Left lung (tissue), 10 donors: Measurements from ENCODE around the gene TPM3. TPM values are rescaled to one million over a fixed set of nuclear protein-coding genes. Genes with fewer than 3 reads are reported as not detected.
A peak's percentile ranks its signal among the peaks of the same experiment; 100 is the strongest.
"Not testable (repeated sequence)": the region's sequence is repeated elsewhere in the genome, so short reads cannot be mapped to it uniquely, and the experiment has no call there.

Experiments
- ATAC-seq: fragments of 200-7000 bp; cut with Tn5 transposase; one replicate; pipeline ENCODE4 v1.9.1; 2020; ENCODE audit warnings: moderate library complexity
- DNase-seq, 4 donors: peaks; one replicate each; pipeline ENCODE4 v3.0.0-alpha.2; 2013 to 2020
- H3K27ac ChIP-seq, 2 donors: fragments of 200-600 bp; sonication (generic) in 1 of 2; one replicate each; pipeline versions ENCODE4 v1.5.0 to v1.8.0; 2020 to 2021
- H3K27me3 ChIP-seq, 2 donors: fragments of 200-600 bp; sonication (generic) in 1 of 2; one replicate each; pipeline versions ENCODE4 v1.5.0 to v1.8.0; 2020 to 2021
- H3K36me3 ChIP-seq, 2 donors: fragments of 200-600 bp; sonication (generic) in 1 of 2; one replicate each; pipeline versions ENCODE4 v1.5.0 to v1.8.0; 2020 to 2021
- H3K4me1 ChIP-seq, 2 donors: fragments of 200-600 bp; one replicate each; pipeline ENCODE4 v1.8.0; 2021
- H3K4me3 ChIP-seq, 2 donors: fragments of 200-600 bp; sonication (generic) in 1 of 2; one replicate each; pipeline versions ENCODE4 v1.5.0 to v1.8.0; 2020 to 2021; ENCODE audit warnings: mild to moderate bottlenecking in 1 of 2
- H3K9me3 ChIP-seq, 2 donors: fragments of 200-600 bp; sonication (generic) in 1 of 2; one replicate each; pipeline versions ENCODE4 v1.5.0 to v1.8.0; 2020 to 2021
- CTCF ChIP-seq, 2 donors: fragments of 200-600 bp; sonication (generic) in 1 of 2; IDR thresholded peaks; one replicate each; pipeline versions ENCODE4 v1.5.0 to v1.8.0; 2021; ENCODE audit warnings: antibody characterized with exemption in 2 of 2
- intact Hi-C, 2 donors: fragments of 100-400 bp; cut with DNase I; formaldehyde crosslinking; loops; one replicate each; pipeline versions ENCODE4 v1.11.2 to v1.14.2; 2022
- polyA plus RNA-seq, 6 donors: library from polyadenylated mRNA; unstranded; fragments of 120-200 nt; gene quantifications; one replicate each; pipeline ENCODE4 v1.2.1, GENCODE V29; 2013; ENCODE audit not compliant: insufficient read length in 6 of 6
- total RNA-seq, 2 donors: library from RNA; stranded (reverse); fragmentation: NEBNext Ultra II Directional; extraction: Animal tissue kit (Norgen Biotek cat#: 25700); gene quantifications; one replicate each; pipeline ENCODE4 v1.2.1, GENCODE V29; 2021
- donor health status: DM: no; HTN: yes; CAD: no.
- donor health status: DM: no; HTN: no; CAD: no.

Gene TPM3
- total and polyA plus RNA-seq, 8 donors: 220 to 406 (median 257) TPM

DNA sequence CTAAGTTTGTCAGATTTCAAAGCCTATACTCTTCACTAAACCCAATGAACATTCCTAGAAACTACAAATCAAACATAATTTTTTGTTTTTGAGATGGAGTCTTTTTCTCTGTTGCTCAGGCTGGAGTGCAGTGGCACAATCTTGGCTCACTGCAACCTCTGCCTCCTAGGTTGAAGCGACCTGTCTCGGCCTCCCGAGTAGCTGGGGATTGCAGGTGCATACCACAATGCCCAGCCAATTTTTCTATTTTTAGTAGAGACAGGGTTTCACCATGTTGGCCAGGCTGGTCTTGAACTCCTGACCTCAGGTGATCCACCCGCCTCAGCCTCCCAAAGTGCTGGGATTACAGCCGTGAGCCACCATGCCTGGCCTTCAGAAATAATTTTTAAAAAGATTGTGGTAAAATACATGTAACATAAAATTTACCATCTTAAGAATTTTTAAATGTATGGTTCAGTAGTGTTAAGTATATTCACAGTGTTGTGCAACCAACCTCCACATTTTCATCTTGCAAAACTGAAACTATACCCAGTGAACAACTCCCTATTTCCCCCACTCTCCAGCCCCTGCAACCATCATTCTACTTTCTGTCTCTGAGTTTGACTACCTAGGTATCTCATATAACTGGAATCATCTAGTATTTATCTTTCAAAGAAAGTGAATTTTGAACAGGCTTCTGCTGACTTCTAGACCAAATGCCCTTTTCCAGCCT is 16.9 kb upstream of the TPM3 start:
- DNase-seq: no peak
- intact Hi-C loops: no loop called here
- Histone ChIP-seq H3K4me3 (no peak overlapping the region), H3K4me1 (no peaks in the 10 kb centered on the region), H3K27me3 (no peaks in the 10 kb centered on the region), H3K9me3 (no peaks in the 10 kb centered on the region), H3K36me3 (peaks cover 3 to 93% of the 10 kb centered on the region in 2 donors), H3K27ac (no peak overlapping the region)
- no peak for ATAC-seq
- TF ChIP-seq CTCF (IDR thresholded peaks at IDR 0.05): no peak

DNA sequence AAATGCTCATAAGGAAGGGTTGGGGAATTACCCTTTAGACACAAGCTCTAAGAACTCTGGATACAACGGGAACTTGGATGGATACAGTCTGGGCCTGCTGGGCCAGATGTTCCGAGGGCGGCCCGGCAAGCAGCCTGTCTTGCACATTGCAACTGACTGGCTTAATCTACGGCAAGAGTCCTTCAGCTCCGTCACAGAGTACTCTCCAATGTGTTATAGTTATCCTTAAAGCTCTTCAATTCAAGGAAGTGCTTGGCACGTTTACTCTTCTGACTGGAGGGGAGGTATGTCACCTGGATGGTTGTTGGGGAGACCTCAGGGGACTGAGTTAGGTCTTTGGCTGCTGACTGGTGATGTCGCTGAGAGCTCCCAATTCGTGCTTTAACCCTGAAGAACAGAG is 15.4 kb upstream of the TPM3 start:
- H3K4me1 ChIP-seq: no peaks in the 10 kb centered on the region
- no peak overlapping the region for H3K4me3 ChIP-seq
- intact Hi-C loops: no loop called here
- no peaks in the 10 kb centered on the region for H3K9me3 ChIP-seq
- no peak for TF ChIP-seq CTCF (IDR thresholded peaks at IDR 0.05)
- H3K27ac ChIP-seq: no peak overlapping the region
- DNase-seq (no peak), ATAC-seq (peak; percentile 90)
- H3K27me3 ChIP-seq: no peaks in the 10 kb centered on the region
- peaks cover 3 to 78% of the 10 kb centered on the region in 2 donors for H3K36me3 ChIP-seq

- Histone ChIP-seq H3K27ac (no peak within 1 kb of the TSS), H3K4me1 (no peaks in the 10 kb centered on the region), H3K9me3 (no peaks in the 10 kb centered on the region), H3K27me3 (no peaks in the 10 kb centered on the region), H3K36me3 (peaks cover 3 to 67% of the 10 kb centered on the region in 2 donors), H3K4me3 (no peak within 1 kb of the TSS)
- intact Hi-C loops: no loop called here
- TF ChIP-seq CTCF (IDR thresholded peaks at IDR 0.05): no peak
- no peak for ATAC-seq
- peak in 1 of 4 donors; percentile 19 for DNase-seq
Observed at GRCh38 chr1:154206196-154206595, 14.3 kb upstream of the TPM3 start, which contains the start of gene CFAP141. CFAP141 (minus strand) TSS chr1:154206333; CDS start chr1:154206307, 26 bp downstream.

DNA sequence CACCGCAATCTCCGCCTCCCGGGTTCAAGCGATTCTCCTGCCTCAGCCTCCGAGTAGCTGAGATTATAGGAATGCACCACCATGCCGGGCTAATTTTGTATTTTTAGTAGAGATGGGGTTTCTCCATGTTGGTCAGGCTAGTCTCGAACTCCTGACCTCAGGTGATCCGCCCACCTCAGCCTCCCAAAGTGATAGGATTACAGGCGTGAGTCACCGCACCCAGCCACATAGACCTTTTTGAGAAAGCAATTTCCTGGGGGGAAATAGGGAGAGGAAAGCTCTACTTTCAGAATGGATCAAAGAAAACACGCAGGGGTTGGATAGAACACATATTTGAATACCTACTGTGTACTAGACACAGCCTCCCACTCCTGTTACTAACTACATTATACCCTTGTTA is 13.9 kb upstream of the TPM3 start:
- H3K27ac ChIP-seq, DNase-seq, H3K27me3 ChIP-seq, H3K9me3 ChIP-seq, ATAC-seq, H3K4me1 ChIP-seq, intact Hi-C loops, H3K4me3 ChIP-seq: not testable (repeated sequence)
- peaks cover 3 to 63% of the 10 kb centered on the region in 2 donors for H3K36me3 ChIP-seq

- ATAC-seq (peak; percentile 21), DNase-seq (peak in 1 of 4 donors; percentile 30)
- intact Hi-C loops: no loop called here
Observed at GRCh38 chr1:154199563-154199879, 7.6 kb upstream of the TPM3 start.

More at GRCh38 chr1:154199563-154199879, 7.6 kb upstream of the TPM3 start:
- H3K27ac ChIP-seq: peak overlapping the region in 1 of 2 donors; percentile 10
- no peaks in the 10 kb centered on the region for H3K27me3 ChIP-seq
- H3K9me3 ChIP-seq: no peaks in the 10 kb centered on the region
- no peak for TF ChIP-seq CTCF (IDR thresholded peaks at IDR 0.05)
- H3K4me3 ChIP-seq: no peak overlapping the region
- H3K4me1 ChIP-seq: peaks cover 6 to 7% of the 10 kb centered on the region in 2 donors
- H3K36me3 ChIP-seq: peaks cover 0 to under 1% of the 10 kb centered on the region in 2 donors
